Skin of body (tissue), 2 donors: Measurements from ENCODE around the gene FAAP100. TPM values are rescaled to one million over a fixed set of nuclear protein-coding genes. Genes with fewer than 3 reads are reported as not detected.
"Not testable (repeated sequence)": the region's sequence is repeated elsewhere in the genome, so short reads cannot be mapped to it uniquely, and the experiment has no call there.

Experiments used
- DNase-seq: peaks from one replicate; lab custom pipeline; 2025; lab: John Stamatoyannopoulos, UW
- total RNA-seq: library from RNA; depleted of rRNA; stranded (reverse); fragments of >200 nt; gene quantifications from one replicate; pipeline ENCODE4 v1.2.3, GENCODE V29; 2014

The FAAP100 gene
- total RNA-seq, 1 donor from 2014 or later, result 12.4 TPM

DNA sequence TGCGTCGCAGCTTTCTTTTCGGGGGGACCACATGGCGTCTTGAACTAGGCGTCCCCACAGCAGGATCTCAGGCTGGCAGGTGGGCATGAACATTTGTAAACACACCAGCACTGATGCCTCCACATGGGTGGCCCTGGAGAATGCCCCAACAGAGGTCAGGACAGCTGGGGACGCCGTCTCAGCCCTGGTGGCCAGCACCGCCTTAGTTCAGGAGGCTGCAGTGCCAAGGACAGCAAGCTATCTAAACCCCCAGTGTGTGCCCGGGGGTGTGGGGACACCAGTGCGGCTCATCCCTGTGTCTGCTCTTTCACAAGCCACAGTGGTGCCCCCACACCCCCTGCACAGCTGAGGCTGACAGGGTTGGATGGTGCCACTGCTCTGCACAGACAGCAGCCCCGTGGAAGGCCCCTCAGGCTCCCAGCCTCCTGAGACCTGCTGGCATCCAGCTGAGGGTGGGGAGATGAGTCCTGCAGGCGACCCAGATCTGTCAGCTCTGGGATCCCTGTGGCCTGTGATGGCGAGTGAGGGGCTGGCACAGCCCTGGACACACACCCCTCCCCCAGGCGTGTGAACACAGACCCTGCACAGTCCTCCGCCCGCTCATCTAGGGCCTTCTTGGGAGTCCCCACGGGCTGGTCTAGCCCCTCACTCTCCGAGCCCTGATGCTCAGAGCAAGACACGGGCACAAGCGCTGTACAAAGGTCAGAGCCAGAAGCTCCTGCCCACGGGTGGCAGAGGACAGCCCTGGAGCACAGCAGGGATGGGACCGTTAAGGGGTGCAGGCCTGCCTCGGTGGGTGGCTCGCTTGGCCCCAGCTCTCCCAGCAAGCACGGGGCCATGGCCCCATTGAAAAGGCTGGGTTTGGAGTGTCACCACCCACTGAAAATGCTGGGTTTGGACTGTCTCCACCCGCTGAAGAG is 13.2 kb downstream of the FAAP100 start:
- DNase-seq, result no peak

GRCh38 chr17:81537856-81538555 is 14.1 kb downstream of the FAAP100 start:
- DNase-seq, result no peak

- DNase-seq, result no peak
Observed at GRCh38 chr17:81537343-81537855, 14.8 kb downstream of the FAAP100 start.

- DNase-seq, result no peak
Observed at GRCh38 chr17:81536299-81537290, 15.6 kb downstream of the FAAP100 start.

GRCh38 chr17:81535480-81536298 is 16.5 kb downstream of the FAAP100 start:
- no peak for DNase-seq

DNA sequence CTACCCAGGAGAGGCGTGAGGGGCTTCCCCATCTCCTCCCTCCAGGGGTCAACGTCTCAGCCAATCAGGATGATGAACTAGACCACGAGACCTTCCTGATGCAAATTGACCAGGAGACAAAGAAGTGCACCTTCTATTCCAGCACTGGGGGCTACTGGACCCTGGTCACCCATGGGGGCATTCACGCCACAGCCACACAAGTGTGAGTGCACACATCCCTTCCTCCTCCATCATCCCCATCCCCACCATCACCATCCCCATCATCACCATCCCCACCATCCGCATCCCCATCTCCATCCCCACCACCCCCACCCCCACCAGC is 17.2 kb downstream of the FAAP100 start:
- no peak for DNase-seq

GRCh38 chr17:81534157-81535006 is 17.8 kb downstream of the FAAP100 start:
- DNase-seq, result no peak

- DNase-seq, result no peak
Observed at GRCh38 chr17:81533339-81534141, 18.6 kb downstream of the FAAP100 start.

DNA sequence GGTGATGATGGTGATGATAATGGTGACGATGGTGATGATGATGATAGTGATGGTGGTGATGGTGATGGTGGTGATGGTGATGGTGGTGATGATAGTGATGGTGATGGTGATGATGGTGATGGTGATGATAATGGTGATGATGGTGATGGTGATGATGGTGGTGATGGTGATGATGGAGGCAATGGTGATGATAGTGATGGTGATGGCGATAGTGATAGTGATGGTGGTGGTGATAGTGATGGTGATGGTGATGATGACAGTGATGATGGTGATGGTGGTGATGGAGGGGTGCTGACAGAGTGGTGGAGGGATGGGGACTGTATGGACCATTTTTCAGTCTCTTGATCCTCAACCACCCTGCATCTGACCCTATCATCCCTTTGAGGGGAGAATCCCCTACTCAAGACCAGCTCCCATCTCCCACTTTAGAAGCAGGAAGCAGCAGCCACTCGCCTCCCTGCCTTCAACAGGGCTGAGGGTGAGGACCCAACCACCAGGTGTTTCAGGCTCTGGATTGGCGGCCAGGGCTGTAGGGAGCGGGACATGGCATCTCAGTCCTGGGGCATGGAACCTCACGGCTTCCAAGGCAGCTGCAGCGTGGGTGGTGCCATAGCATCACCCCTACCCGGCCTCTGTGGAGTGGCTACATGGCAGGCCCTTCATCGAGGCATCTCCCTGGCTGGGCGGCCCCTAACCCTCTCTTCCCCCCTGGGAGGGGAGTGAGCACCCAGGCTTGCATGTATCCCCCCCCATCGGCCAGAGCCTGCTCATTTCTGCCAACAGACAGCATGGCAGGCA is 19.5 kb downstream of the FAAP100 start:
- no peak for DNase-seq

DNA sequence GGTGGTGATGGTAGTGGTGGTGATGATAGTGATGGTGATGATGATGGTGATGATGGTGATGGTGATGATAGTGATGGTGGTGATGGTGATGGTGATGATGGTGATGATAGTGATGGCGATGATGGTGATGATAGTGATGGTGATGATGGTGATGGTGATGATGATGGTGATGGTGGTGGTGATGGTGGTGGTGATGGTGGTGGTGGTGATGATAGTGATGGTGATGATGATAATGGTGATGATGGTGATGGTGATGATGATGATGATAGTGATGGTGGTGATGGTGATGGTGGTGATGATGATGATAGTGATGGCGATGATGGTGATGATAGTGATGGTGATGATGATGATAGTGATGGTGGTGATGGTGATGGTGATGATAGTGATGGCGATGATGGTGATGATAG is 20.2 kb downstream of the FAAP100 start:
- not testable (repeated sequence) for DNase-seq

GRCh38 chr17:81531013-81531412 is 21.1 kb downstream of the FAAP100 start:
- DNase-seq, result not testable (repeated sequence)

GRCh38 chr17:81529437-81529803 is 22.7 kb downstream of the FAAP100 start:
- DNase-seq, result no peak

DNA sequence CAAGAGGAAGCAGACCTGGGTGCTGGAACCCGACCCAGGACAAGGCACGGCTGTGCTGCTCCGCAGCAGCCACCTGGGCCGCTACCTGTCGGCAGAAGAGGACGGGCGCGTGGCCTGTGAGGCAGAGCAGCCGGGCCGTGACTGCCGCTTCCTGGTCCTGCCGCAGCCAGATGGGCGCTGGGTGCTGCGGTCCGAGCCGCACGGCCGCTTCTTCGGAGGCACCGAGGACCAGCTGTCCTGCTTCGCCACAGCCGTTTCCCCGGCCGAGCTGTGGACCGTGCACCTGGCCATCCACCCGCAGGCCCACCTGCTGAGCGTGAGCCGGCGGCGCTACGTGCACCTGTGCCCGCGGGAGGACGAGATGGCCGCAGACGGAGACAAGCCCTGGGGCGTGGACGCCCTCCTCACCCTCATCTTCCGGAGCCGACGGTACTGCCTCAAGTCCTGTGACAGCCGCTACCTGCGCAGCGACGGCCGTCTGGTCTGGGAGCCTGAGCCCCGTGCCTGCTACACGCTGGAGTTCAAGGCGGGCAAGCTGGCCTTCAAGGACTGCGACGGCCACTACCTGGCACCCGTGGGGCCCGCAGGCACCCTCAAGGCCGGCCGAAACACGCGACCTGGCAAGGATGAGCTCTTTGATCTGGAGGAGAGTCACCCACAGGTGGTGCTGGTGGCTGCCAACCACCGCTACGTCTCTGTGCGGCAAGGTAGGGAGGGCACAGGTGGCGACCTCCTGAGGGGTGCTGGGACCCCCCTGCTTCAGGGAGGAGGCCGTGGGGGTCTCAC is 23.3 kb downstream of the FAAP100 start:
- DNase-seq, result no peak

DNA sequence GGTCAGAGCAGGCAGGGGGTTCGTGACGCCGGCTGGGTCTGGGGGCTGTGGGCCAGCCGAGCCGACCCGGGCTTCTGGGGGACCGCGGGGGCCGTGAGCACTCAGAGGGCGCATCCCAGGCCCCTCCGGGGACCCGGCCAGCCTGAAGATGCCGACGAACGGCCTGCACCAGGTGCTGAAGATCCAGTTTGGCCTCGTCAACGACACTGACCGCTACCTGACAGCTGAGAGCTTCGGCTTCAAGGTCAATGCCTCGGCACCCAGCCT is 23.8 kb downstream of the FAAP100 start:
- DNase-seq, result no peak

DNA sequence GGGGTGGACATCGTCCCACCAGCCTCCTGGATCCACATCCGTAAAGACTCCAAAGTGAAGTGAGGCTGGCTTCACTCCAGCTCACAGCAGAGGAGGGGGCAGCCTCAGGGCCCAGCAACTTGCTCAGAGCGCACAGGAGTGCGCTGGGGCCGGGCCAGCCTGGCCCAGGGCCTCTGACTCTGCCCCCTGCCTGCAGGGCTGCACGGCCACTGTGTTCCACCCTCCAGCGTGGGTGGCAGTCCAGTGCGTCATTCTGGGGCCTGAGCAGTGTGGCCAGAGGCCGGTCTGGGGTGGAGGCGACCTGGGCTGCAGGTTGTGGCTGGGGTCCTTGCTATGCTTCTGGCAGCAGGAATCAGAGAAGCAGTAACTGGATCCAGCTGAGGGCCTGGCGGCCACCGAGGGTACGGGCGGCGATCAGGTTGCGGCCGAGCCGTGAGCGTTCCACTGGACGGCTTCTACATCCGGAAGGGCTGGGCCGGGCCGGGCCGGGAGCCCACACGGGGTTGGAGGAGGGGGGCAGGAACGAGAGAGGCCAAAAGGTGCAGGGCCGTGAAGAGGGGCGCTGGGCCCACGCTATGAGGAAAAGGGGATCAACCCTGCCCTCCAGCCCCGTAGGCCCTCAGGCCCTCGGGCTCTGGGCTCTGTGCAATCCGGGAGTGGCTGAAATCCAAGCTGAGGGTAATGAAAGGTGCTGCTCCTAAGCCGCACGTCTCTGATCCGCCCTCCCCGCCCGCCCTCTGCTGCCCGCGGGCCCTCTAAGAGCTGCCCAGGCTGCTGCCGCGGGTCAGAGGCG is 24.4 kb downstream of the FAAP100 start, which contains the start of gene FSCN2:
Gene FSCN2 (plus strand): TSS at position 787 of the 793 bp plus-strand sequence. CDS start 155 bp downstream, outside the sequence.
- no peak for DNase-seq
